Measurements from ENCODE around the gene RNF31.

DNA sequence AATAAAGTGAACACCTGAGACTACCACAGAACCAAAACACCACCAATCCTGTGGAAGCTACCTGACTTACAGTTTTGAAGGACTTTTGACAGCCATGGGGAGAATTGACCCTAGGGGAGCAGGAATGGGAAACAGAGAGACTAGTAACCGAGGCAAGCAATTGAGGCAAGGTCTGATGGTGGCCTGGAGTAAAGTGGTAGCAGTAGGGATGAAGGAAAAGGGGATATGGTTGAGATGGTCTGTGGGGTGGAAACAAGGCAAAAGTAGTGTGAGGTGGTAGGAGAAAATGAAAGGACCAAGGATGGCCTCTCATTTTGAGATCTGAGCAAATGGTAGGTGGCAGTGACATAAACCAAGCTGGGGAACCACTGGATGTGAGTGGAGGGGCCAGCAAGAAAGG is 9.5 kb downstream of the RNF31 start:
- no peak for TF ChIP-seq CTCF (IDR thresholded peaks at IDR 0.05; ENCODE audit: low read length)
- TF ChIP-seq EZH2 (optimal IDR thresholded peaks at IDR 0.05; ENCODE audit: low read depth, low read length), result no peak
